Fibroblast of lung (primary cell): ENCODE data around the gene C10orf90.

Experiments
- CTCF ChIP-seq, 2 donors: IDR thresholded peaks in 1 of 2; conservative IDR thresholded peaks in 1 of 2; 1 replicate in 1 of 2; 2 replicates in 1 of 2; pipeline ENCODE4 v1.5.1; 2011 to 2012; ENCODE audit warnings: low read length in 2 of 2, control low read depth in 1 of 2, inconsistent platforms in 1 of 2, low read depth in 1 of 2, mild to moderate bottlenecking in 1 of 2
- EZH2 ChIP-seq: IDR thresholded peaks from 2 replicates; pipeline ENCODE4 v1.5.1; 2012; ENCODE audit warnings: low read length, control low read depth, mild to moderate bottlenecking; ENCODE audit errors: missing control alignments

GRCh38 chr10:126570245-126570570, 100.3 kb downstream of the C10orf90 start:
- no peak for TF ChIP-seq CTCF (conservative IDR thresholded peaks at IDR 0.05 in 1 of 2, IDR thresholded peaks at IDR 0.05 in 1 of 2; ENCODE audit: low read depth in 1 of 2, low read length in 2 of 2)
- TF ChIP-seq EZH2, result no peak
